Nephron progenitor cell (in vitro differentiated cells): ENCODE data around the gene FKBP15.
A peak's percentile ranks its signal among the peaks of the same experiment; 100 is the strongest.

Experiments used
- DNase-seq: peaks from one replicate; pipeline ENCODE4 v3.0.0; 2021
- H3K27ac Mint-ChIP-seq: 2 replicates; pipeline ENCODE4 v1.8.0; 2021; ENCODE audit warnings: mild to moderate bottlenecking, moderate library complexity, mixed read lengths
- H3K27me3 Mint-ChIP-seq: 2 replicates; pipeline ENCODE4 v1.8.0; 2021; ENCODE audit warnings: mild to moderate bottlenecking, low read depth, mixed read lengths; ENCODE audit not compliant: poor library complexity
- H3K36me3 Mint-ChIP-seq: 2 replicates; pipeline ENCODE4 v1.8.0; 2021; ENCODE audit warnings: low read depth, mixed read lengths
- H3K4me1 Mint-ChIP-seq: 2 replicates; pipeline ENCODE4 v1.8.0; 2021; ENCODE audit warnings: mixed read lengths
- H3K4me3 Mint-ChIP-seq: 2 replicates; pipeline ENCODE4 v1.8.0; 2021; ENCODE audit warnings: mild to moderate bottlenecking, moderate library complexity, mixed read lengths
- H3K9me3 Mint-ChIP-seq: 2 replicates; pipeline ENCODE4 v1.8.0; 2021; ENCODE audit warnings: mild to moderate bottlenecking, moderate library complexity, mixed read lengths
- CTCF ChIP-seq: fragments of 200-600 bp; sonication (generic); IDR thresholded peaks from 2 replicates; pipeline ENCODE4 v1.5.0; 2021; ENCODE audit warnings: antibody characterized with exemption

Gene FKBP15

GRCh38 chr9:113247640-113248039 is 26.6 kb upstream of the FKBP15 start:
- Mint-ChIP-seq H3K27me3 (no peaks in the 10 kb centered on the region), H3K9me3 (peaks cover 23% of the 10 kb centered on the region), H3K4me3 (no peak overlapping the region), H3K4me1 (peaks cover 5% of the 10 kb centered on the region), H3K36me3 (peaks cover 35% of the 10 kb centered on the region), H3K27ac (no peak overlapping the region)
- no peak for DNase-seq
- TF ChIP-seq CTCF, result no peak

GRCh38 chr9:113246928-113247327 is 25.9 kb upstream of the FKBP15 start:
- TF ChIP-seq CTCF, result no peak
- no peak overlapping the region for H3K27ac Mint-ChIP-seq
- peaks cover 5% of the 10 kb centered on the region for H3K4me1 Mint-ChIP-seq
- no peaks in the 10 kb centered on the region for H3K27me3 Mint-ChIP-seq
- peaks cover 23% of the 10 kb centered on the region for H3K9me3 Mint-ChIP-seq
- H3K36me3 Mint-ChIP-seq, result peaks cover 34% of the 10 kb centered on the region
- no peak overlapping the region for H3K4me3 Mint-ChIP-seq
- no peak for DNase-seq

GRCh38 chr9:113245894-113246293 is 24.8 kb upstream of the FKBP15 start:
- Mint-ChIP-seq H3K27me3 (no peaks in the 10 kb centered on the region), H3K4me1 (peaks cover 5% of the 10 kb centered on the region), H3K4me3 (no peak overlapping the region), H3K27ac (peak overlapping the region; percentile 58), H3K36me3 (peaks cover 26% of the 10 kb centered on the region), H3K9me3 (peaks cover 17% of the 10 kb centered on the region)
- no peak for DNase-seq
- TF ChIP-seq CTCF, result no peak

- Mint-ChIP-seq H3K4me1 (peaks cover 5% of the 10 kb centered on the region), H3K27ac (no peak overlapping the region), H3K27me3 (no peaks in the 10 kb centered on the region), H3K9me3 (peaks cover 11% of the 10 kb centered on the region), H3K4me3 (no peak overlapping the region), H3K36me3 (peaks cover 22% of the 10 kb centered on the region)
- DNase-seq, result no peak
- TF ChIP-seq CTCF, result no peak
Observed at GRCh38 chr9:113244556-113244955, 23.5 kb upstream of the FKBP15 start.

GRCh38 chr9:113241161-113241560 is 20.1 kb upstream of the FKBP15 start:
- H3K27ac Mint-ChIP-seq, result no peak overlapping the region
- H3K4me3 Mint-ChIP-seq, result no peak overlapping the region
- H3K36me3 Mint-ChIP-seq, result no peaks in the 10 kb centered on the region
- no peak for DNase-seq
- no peak for TF ChIP-seq CTCF
- H3K9me3 Mint-ChIP-seq, result no peaks in the 10 kb centered on the region
- peaks cover 12% of the 10 kb centered on the region for H3K4me1 Mint-ChIP-seq
- no peaks in the 10 kb centered on the region for H3K27me3 Mint-ChIP-seq

- no peak for DNase-seq
- H3K36me3 Mint-ChIP-seq, result no peaks in the 10 kb centered on the region
- no peaks in the 10 kb centered on the region for H3K9me3 Mint-ChIP-seq
- H3K4me1 Mint-ChIP-seq, result peaks cover 7% of the 10 kb centered on the region
- no peak overlapping the region for H3K27ac Mint-ChIP-seq
- H3K4me3 Mint-ChIP-seq, result no peak overlapping the region
- H3K27me3 Mint-ChIP-seq, result no peaks in the 10 kb centered on the region
- no peak for TF ChIP-seq CTCF
Observed at GRCh38 chr9:113238859-113239232, 17.8 kb upstream of the FKBP15 start.
